Smooth muscle cell (in vitro differentiated cells): ENCODE measurements around the gene PAQR9. TPM values are rescaled to one million over a fixed set of nuclear protein-coding genes. Genes with fewer than 3 reads are reported as not detected.

Source experiments
- DNase-seq: peaks from one replicate; lab custom pipeline; 2025; ENCODE audit not compliant: unreplicated experiment; lab: John Stamatoyannopoulos, UW
- H2AFZ ChIP-seq: fragments of 200-600 bp; sonication (generic); 2 replicates; pipeline ENCODE4 v1.6.0; 2016; ENCODE audit warnings: antibody characterized with exemption, low read depth, mild to moderate bottlenecking
- H3F3A ChIP-seq: fragments of 200-600 bp; sonication (generic); 2 replicates; pipeline ENCODE4 v1.6.0; 2017; ENCODE audit warnings: antibody characterized with exemption, low read depth
- H3K27ac ChIP-seq: fragments of 200-600 bp; sonication (generic); 2 replicates; pipeline ENCODE4 v1.5.1; 2016; ENCODE audit warnings: low read depth, mild to moderate bottlenecking
- H3K27me3 ChIP-seq: fragments of 200-600 bp; sonication (generic); 2 replicates; pipeline ENCODE4 v1.6.1; 2016; ENCODE audit warnings: low read depth, mild to moderate bottlenecking
- H3K36me3 ChIP-seq: fragments of 200-600 bp; sonication (generic); 2 replicates; pipeline ENCODE4 v1.5.1; 2016; ENCODE audit warnings: low read depth
- H3K4me1 ChIP-seq: fragments of 200-600 bp; sonication (generic); 2 replicates; pipeline ENCODE4 v1.5.1; 2016; ENCODE audit warnings: low read depth
- H3K4me2 ChIP-seq: fragments of 200-600 bp; sonication (generic); 2 replicates; pipeline ENCODE4 v1.6.0; 2016; ENCODE audit warnings: mild to moderate bottlenecking
- H3K4me3 ChIP-seq: fragments of 200-600 bp; sonication (generic); 2 replicates; pipeline ENCODE4 v1.5.1; 2016; ENCODE audit warnings: mild to moderate bottlenecking
- H3K79me2 ChIP-seq: fragments of 200-600 bp; sonication (generic); 2 replicates; pipeline ENCODE4 v1.6.0; 2016; ENCODE audit warnings: low read depth, mild to moderate bottlenecking
- H3K9ac ChIP-seq: fragments of 200-600 bp; sonication (generic); 2 replicates; pipeline ENCODE4 v1.6.0; 2016; ENCODE audit warnings: low read depth
- H3K9me3 ChIP-seq: fragments of 200-600 bp; sonication (generic); replicated peaks from 2 replicates; pipeline ENCODE4 v1.5.1; 2016; ENCODE audit warnings: low read depth
- H4K20me1 ChIP-seq: fragments of 200-600 bp; sonication (generic); 2 replicates; pipeline ENCODE4 v1.6.0; 2016; ENCODE audit warnings: low read depth
- whole genome bisulfite sequencing: methylation state at CpG from one replicate; pipeline ENCODE4 v1.1.7; 2016; ENCODE audit warnings: low lambda C conversion rate; 5-methylcytosine and 5-hydroxymethylcytosine counted together
- polyA plus RNA-seq: library from polyadenylated mRNA; unstranded; fragments of >200 nt; fragmentation: Nextera tagmentation; extraction: Ambion mirVana; gene quantifications from 2 replicates; pipeline ENCODE4 v1.2.1, GENCODE V29; 2016
- total RNA-seq: library from RNA; depleted of rRNA; stranded (reverse); fragments of >200 nt; gene quantifications from 2 replicates; pipeline ENCODE4 v1.2.3, GENCODE V29; 2014
- TF ChIP-seq, protein P1 (sequence below): fragments of 200-600 bp; sonication (generic); IDR thresholded peaks from 2 replicates; pipeline ENCODE4 v1.5.1; 2017; ENCODE audit warnings: borderline replicate concordance, mild to moderate bottlenecking, antibody characterized with exemption; ENCODE audit not compliant: insufficient read depth, poor library complexity, severe bottlenecking

Gene PAQR9
- total and polyA plus RNA-seq, 2 experiments from 2014 or later = 0.13 to 1.0 TPM

DNA sequence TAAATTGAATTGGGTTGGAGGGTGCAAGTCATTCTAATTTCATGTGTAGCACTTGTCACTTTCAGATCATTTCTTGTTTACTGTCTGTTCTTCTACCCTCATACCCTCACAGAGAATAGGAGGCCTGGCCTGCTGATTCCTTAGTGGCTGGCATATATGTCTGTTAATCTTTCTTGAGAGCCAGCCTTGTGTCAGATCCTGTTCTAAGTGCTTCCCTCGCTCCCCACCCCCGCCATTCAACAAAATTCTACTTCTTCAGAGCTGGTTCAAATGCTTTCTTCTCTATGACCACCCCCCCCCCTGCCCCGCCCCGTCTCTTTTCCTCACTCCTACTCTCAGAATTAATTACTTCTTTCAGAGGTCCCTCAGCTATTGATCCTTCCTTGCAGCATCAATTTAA is 36.4 kb upstream of the PAQR9 start:
- peak overlapping the region; percentile 80 for H3K4me3 ChIP-seq
- no peaks in the 10 kb centered on the region for H3K27me3 ChIP-seq
- H3K4me2 ChIP-seq = peak overlapping the region; percentile 92
- no peaks in the 10 kb centered on the region for H3K36me3 ChIP-seq
- peak overlapping the region; percentile 92 for H2AFZ ChIP-seq
- peaks cover 12% of the 10 kb centered on the region for H3K4me1 ChIP-seq
- peak overlapping the region; percentile 95 for H3K27ac ChIP-seq
- 65% methylated on average over 4 of the region's 4 CpGs for WGBS
- peaks cover 22% of the 10 kb centered on the region for H4K20me1 ChIP-seq
- H3K79me2 ChIP-seq = peaks cover 34% of the 10 kb centered on the region
- no peaks in the 10 kb centered on the region for H3K9me3 ChIP-seq
- DNase-seq = no peak
- peak overlapping the region; percentile 94 for H3K9ac ChIP-seq
- peaks cover 6% of the 10 kb centered on the region for H3F3A ChIP-seq
- TF ChIP-seq, protein P1, sequence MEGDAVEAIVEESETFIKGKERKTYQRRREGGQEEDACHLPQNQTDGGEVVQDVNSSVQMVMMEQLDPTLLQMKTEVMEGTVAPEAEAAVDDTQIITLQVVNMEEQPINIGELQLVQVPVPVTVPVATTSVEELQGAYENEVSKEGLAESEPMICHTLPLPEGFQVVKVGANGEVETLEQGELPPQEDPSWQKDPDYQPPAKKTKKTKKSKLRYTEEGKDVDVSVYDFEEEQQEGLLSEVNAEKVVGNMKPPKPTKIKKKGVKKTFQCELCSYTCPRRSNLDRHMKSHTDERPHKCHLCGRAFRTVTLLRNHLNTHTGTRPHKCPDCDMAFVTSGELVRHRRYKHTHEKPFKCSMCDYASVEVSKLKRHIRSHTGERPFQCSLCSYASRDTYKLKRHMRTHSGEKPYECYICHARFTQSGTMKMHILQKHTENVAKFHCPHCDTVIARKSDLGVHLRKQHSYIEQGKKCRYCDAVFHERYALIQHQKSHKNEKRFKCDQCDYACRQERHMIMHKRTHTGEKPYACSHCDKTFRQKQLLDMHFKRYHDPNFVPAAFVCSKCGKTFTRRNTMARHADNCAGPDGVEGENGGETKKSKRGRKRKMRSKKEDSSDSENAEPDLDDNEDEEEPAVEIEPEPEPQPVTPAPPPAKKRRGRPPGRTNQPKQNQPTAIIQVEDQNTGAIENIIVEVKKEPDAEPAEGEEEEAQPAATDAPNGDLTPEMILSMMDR = no peak

DNA sequence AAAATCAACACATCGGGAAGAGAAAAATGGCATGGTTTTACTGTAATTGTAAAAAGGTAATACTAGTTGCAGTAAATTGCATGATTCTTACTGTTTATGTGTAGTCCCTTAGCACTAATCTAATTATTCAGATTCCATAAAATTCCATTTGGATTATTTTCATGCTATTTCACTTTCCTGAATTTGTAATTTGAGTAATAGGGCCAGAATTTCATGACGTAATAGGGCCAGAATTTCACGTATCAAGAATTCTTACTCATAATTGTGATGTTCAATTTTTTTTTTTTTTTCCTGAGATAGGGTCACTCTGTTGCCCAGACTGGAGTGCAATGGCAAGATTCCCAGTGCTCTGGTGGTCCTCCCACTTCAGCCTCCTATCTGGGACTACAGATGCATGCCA is 35.0 kb upstream of the PAQR9 start:
- H3K4me1 ChIP-seq = peaks cover 12% of the 10 kb centered on the region
- no peak overlapping the region for H3K4me3 ChIP-seq
- 88% methylated on average over 3 of the region's 3 CpGs for WGBS
- H3K27ac ChIP-seq = no peak overlapping the region
- TF ChIP-seq, protein P1 = no peak
- H4K20me1 ChIP-seq = peaks cover 9% of the 10 kb centered on the region
- DNase-seq = no peak
- peaks cover 6% of the 10 kb centered on the region for H3F3A ChIP-seq
- no peak overlapping the region for H3K4me2 ChIP-seq
- H3K36me3 ChIP-seq = no peaks in the 10 kb centered on the region
- peaks cover 20% of the 10 kb centered on the region for H3K79me2 ChIP-seq
- H3K27me3 ChIP-seq = no peaks in the 10 kb centered on the region
- no peaks in the 10 kb centered on the region for H3K9me3 ChIP-seq
- H3K9ac ChIP-seq = no peak overlapping the region
- H2AFZ ChIP-seq = no peak overlapping the region

DNA sequence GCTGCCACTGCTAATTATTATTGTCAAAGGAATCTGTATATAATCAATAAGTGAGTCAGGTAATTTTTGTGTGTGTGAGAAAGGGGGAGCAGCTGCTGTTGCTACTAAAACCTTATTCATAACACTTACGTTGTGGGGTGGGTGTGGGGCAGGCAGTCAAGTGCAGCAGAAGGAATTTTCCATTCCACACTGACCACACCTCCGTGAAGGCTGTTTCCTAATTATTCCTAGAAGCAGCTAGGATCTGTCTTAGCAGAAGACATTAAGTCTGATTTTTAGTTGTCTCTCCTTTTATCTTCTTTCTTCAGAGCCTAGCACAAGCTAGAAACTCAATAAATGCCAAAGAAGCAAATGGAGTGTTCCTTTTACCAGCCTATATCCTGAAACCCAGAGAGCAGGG is 33.9 kb upstream of the PAQR9 start:
- no peaks in the 10 kb centered on the region for H3K9me3 ChIP-seq
- H3K4me3 ChIP-seq = no peak overlapping the region
- WGBS = 23% methylated on average over 2 of the region's 2 CpGs
- H3F3A ChIP-seq = peaks cover 6% of the 10 kb centered on the region
- H3K79me2 ChIP-seq = peaks cover 8% of the 10 kb centered on the region
- H3K4me2 ChIP-seq = no peak overlapping the region
- H3K27me3 ChIP-seq = no peaks in the 10 kb centered on the region
- H3K4me1 ChIP-seq = peaks cover 4% of the 10 kb centered on the region
- no peak overlapping the region for H3K9ac ChIP-seq
- H3K36me3 ChIP-seq = no peaks in the 10 kb centered on the region
- no peaks in the 10 kb centered on the region for H4K20me1 ChIP-seq
- no peak overlapping the region for H3K27ac ChIP-seq
- TF ChIP-seq, protein P1 = no peak
- DNase-seq = no peak
- H2AFZ ChIP-seq = no peak overlapping the region

DNA sequence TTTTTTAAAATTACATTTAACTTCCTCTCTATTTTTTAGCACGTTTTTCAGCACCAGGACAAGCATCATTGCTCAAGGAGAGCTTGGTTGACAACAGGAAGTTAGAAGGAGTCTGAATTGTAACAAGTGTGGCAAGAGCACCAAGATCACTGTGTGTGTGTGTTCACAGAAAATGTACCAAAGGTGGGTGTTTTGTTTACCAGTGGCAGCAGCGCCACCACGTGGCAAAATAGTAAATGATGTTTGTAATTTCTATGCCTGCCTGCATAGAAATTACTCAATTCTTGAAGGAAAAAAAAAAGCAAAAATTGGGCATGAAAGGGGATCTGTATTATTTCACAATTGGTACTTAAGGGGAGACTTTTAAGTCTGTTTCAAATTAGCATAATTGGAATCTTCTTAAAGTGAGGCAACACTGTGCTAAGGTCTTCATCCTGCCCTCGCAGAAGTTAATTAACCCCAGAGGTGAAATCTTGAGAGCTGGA is 30.5 kb upstream of the PAQR9 start:
- Histone ChIP-seq H3K79me2 (no peaks in the 10 kb centered on the region), H3F3A (no peaks in the 10 kb centered on the region), H4K20me1 (no peaks in the 10 kb centered on the region), H3K27ac (no peak overlapping the region), H3K27me3 (no peaks in the 10 kb centered on the region), H3K4me3 (no peak overlapping the region), H3K36me3 (no peaks in the 10 kb centered on the region), H2AFZ (no peak overlapping the region), H3K9ac (no peak overlapping the region), H3K4me2 (no peak overlapping the region), H3K9me3 (no peaks in the 10 kb centered on the region), H3K4me1 (no peaks in the 10 kb centered on the region)
- WGBS = 23% methylated on average over 4 of the region's 4 CpGs
- TF ChIP-seq, protein P1 = peak; percentile 82
- DNase-seq = peak; percentile 5
